GM12872 (cell line): ENCODE measurements around the gene PCDHGB1.

ENCODE experiments used
- CTCF ChIP-seq: IDR thresholded peaks from 3 replicates; pipeline ENCODE4 v1.5.1; 2011; ENCODE audit warnings: low read depth, mild to moderate bottlenecking, low read length, moderate library complexity; ENCODE audit not compliant: insufficient read depth

Gene PCDHGB1

GRCh38 chr5:141343242-141343952 lies 6.5 kb upstream of the PCDHGB1 start, which contains the start of gene PCDHGA3:
PCDHGA3 (plus strand) TSS chr5:141343829; CDS start chr5:141344034, 205 bp downstream.
- TF ChIP-seq CTCF: peak; percentile 33; the same call in 2 of the 3 replicates

DNA sequence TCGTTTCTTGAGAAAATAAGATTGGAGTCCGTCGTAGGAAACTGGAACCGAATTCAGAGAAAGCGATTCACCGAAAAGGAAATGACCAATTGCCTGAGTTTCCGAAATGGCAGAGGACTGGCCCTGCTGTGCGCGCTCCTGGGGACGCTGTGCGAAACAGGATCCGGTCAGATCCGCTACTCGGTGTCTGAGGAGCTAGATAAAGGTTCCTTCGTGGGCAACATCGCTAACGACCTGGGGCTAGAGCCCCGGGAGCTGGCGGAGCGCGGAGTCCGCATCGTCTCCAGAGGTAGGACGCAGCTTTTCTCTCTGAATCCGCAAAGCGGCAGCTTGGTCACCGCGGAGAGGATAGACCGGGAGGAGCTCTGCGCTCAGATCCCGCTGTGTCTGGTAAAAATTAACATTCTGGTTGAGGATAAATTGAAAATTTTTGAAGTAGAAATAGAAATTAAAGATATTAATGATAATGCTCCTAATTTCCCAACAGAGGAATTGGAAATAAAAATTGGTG lies 5.9 kb upstream of the PCDHGB1 start:
- TF ChIP-seq CTCF: no peak

- TF ChIP-seq CTCF: no peak
Observed at GRCh38 chr5:141345327-141345726, 4.6 kb upstream of the PCDHGB1 start.

GRCh38 chr5:141351591-141351990 lies 1.7 kb downstream of the PCDHGB1 start:
- no peak for TF ChIP-seq CTCF

DNA sequence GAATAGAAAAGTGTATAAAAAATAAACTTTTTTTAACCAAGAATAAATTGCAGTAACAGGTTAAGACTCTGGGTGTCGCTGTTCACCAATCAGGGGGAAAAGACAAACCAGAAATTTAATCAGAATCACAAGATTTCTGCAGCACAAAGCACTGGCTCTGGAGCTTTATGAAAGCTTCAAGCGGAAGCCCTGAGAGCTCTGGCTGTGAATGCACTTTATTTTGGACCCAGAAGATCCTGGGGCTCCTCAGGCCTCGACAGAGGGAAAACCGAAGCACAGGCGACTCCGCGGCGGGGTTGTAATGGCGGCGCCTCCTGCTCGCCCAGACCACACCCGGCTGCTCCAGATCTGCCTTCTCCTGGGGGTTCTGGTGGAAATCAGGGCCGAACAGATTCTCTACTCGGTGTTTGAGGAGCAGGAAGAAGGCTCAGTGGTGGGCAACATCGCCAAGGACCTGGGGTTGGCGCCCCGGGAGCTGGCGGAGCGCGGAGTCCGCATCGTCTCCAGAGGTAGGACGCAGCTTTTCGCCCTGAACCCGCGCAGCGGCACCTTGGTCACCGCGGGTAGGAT lies 5.1 kb downstream of the PCDHGB1 start, which contains the start of gene PCDHGA4:
TSS of gene PCDHGA4 (plus strand) at position 122 of the 570 bp plus-strand sequence. CDS start at position 209, 87 bp downstream.
- peak; percentile 48 for TF ChIP-seq CTCF

GRCh38 chr5:141355641-141356040 lies 5.7 kb downstream of the PCDHGB1 start:
- no peak for TF ChIP-seq CTCF

GRCh38 chr5:141356133-141356532 lies 6.2 kb downstream of the PCDHGB1 start:
- TF ChIP-seq CTCF: no peak
